GM15510 (cell line): Measurements from ENCODE around the gene PSMG4.

Source experiments
- POLR2A ChIP-seq: IDR thresholded peaks from 3 replicates; pipeline ENCODE4 v1.6.1; 2011; ENCODE audit warnings: borderline replicate concordance; ENCODE audit not compliant: insufficient read length; ENCODE audit errors: extremely low read depth

PSMG4 gene

GRCh38 chr6:3237761-3238662 is 20.7 kb upstream of the PSMG4 start:
- no peak for TF ChIP-seq POLR2A

GRCh38 chr6:3239110-3239830 is 19.5 kb upstream of the PSMG4 start:
- no peak for TF ChIP-seq POLR2A

GRCh38 chr6:3240595-3240994 is 18.2 kb upstream of the PSMG4 start:
- TF ChIP-seq POLR2A = no peak

- TF ChIP-seq POLR2A = no peak
These were observed 16.0 kb upstream of the PSMG4 start for GRCh38 chr6:3242768-3243167.

GRCh38 chr6:3244003-3244831 is 14.5 kb upstream of the PSMG4 start:
- no peak for TF ChIP-seq POLR2A

- no peak for TF ChIP-seq POLR2A
These were observed 13.5 kb upstream of the PSMG4 start for GRCh38 chr6:3245216-3245615.

- TF ChIP-seq POLR2A = no peak
These were observed 11.2 kb upstream of the PSMG4 start for GRCh38 chr6:3247255-3248146.

- TF ChIP-seq POLR2A = no peak
These were observed 8.9 kb upstream of the PSMG4 start for GRCh38 chr6:3249821-3250220.

- no peak for TF ChIP-seq POLR2A
These were observed 8.5 kb upstream of the PSMG4 start for GRCh38 chr6:3250231-3250675.

- TF ChIP-seq POLR2A = no peak
These were observed 7.1 kb upstream of the PSMG4 start for GRCh38 chr6:3251462-3252314.

GRCh38 chr6:3252369-3252768 is 6.4 kb upstream of the PSMG4 start:
- TF ChIP-seq POLR2A = no peak

- TF ChIP-seq POLR2A = no peak
These were observed 5.7 kb upstream of the PSMG4 start for GRCh38 chr6:3252861-3253596.
